ENCODE measurements around the gene NDUFA3.

GRCh38 chr19:54141356-54141755, 38.7 kb downstream of the NDUFA3 start:
- TF ChIP-seq CTCF (IDR thresholded peaks at IDR 0.05; ENCODE audit: low read depth, low read length, poor library complexity, severe bottlenecking) (no peak), EZH2phosphoT487 (IDR thresholded peaks at IDR 0.05; ENCODE audit: borderline replicate concordance, low read length) (no peak)

Measured in DOHH2 (cell line).